Right hindlimb (tissue), 1 donor: ENCODE measurements around the gene TUBB8B.
"Not testable (repeated sequence)": the region's sequence is repeated elsewhere in the genome, so short reads cannot be mapped to it uniquely, and the experiment has no call there.

ENCODE experiments used
- DNase-seq: peaks from one replicate; pipeline ENCODE4 v3.0.0-alpha.2; 2018

The TUBB8B gene

GRCh38 chr18:49176-49665 lies at the start of gene TUBB8B:
TUBB8B (minus strand) TSS chr18:49615; CDS start chr18:49557, 58 bp downstream.
- not testable (repeated sequence) for DNase-seq

- not testable (repeated sequence) for DNase-seq
Measured at GRCh38 chr18:97252-97914, 48.0 kb upstream of the TUBB8B start.

GRCh38 chr18:96767-97131 lies 47.3 kb upstream of the TUBB8B start:
- DNase-seq, result not testable (repeated sequence)

- DNase-seq, result peak; percentile 28
Measured at GRCh38 chr18:96101-96766, 46.8 kb upstream of the TUBB8B start.

GRCh38 chr18:95580-95979 lies 46.2 kb upstream of the TUBB8B start:
- DNase-seq, result not testable (repeated sequence)

GRCh38 chr18:93897-94408 lies 44.5 kb upstream of the TUBB8B start:
- not testable (repeated sequence) for DNase-seq

GRCh38 chr18:91561-91960 lies 42.1 kb upstream of the TUBB8B start:
- DNase-seq, result not testable (repeated sequence)

GRCh38 chr18:90396-91193 lies 41.2 kb upstream of the TUBB8B start:
- DNase-seq, result not testable (repeated sequence)

- DNase-seq, result not testable (repeated sequence)
Measured at GRCh38 chr18:89124-89523, 39.7 kb upstream of the TUBB8B start.

GRCh38 chr18:84801-85200 lies 35.4 kb upstream of the TUBB8B start:
- DNase-seq, result not testable (repeated sequence)

- DNase-seq, result not testable (repeated sequence)
Measured at GRCh38 chr18:82626-83209, 33.3 kb upstream of the TUBB8B start.

- DNase-seq, result not testable (repeated sequence)
Measured at GRCh38 chr18:80881-81280, 31.5 kb upstream of the TUBB8B start.

GRCh38 chr18:80202-80601 lies 30.8 kb upstream of the TUBB8B start:
- not testable (repeated sequence) for DNase-seq

GRCh38 chr18:75525-76160 lies 26.2 kb upstream of the TUBB8B start:
- DNase-seq, result not testable (repeated sequence)

- DNase-seq, result not testable (repeated sequence)
Measured at GRCh38 chr18:73181-73777, 23.9 kb upstream of the TUBB8B start.

- not testable (repeated sequence) for DNase-seq
Measured at GRCh38 chr18:67701-68100, 18.3 kb upstream of the TUBB8B start.

GRCh38 chr18:64279-64678 lies 14.9 kb upstream of the TUBB8B start:
- not testable (repeated sequence) for DNase-seq

GRCh38 chr18:63656-64055 lies 14.2 kb upstream of the TUBB8B start:
- not testable (repeated sequence) for DNase-seq

GRCh38 chr18:54388-54787 lies 5.0 kb upstream of the TUBB8B start:
- not testable (repeated sequence) for DNase-seq

- not testable (repeated sequence) for DNase-seq
Measured at GRCh38 chr18:48696-49095, 719 bp downstream of the TUBB8B start.

- DNase-seq, result not testable (repeated sequence)
Measured at GRCh38 chr18:13177-13576, 36.2 kb downstream of the TUBB8B start.

GRCh38 chr18:12773-13172 lies 36.6 kb downstream of the TUBB8B start:
- not testable (repeated sequence) for DNase-seq
